BLaER1 treated with 17β-estradiol and CSF1 and Interleukin-3, amounts not matched to agents 10 nM and 100 nM (cell line): ENCODE results near the gene STK32B.

Experiments used
- H3K27ac ChIP-seq, 11 experiments: shearing (Covaris generic); formaldehyde crosslinking; 2 replicates each; pipeline ENCODE4 v1.8.1; 2022
- H3K27me3 ChIP-seq, 11 experiments: shearing (Covaris generic); formaldehyde crosslinking; 2 replicates each; pipeline ENCODE4 v1.8.1; 2022
- H3K36me3 ChIP-seq, 11 experiments: shearing (Covaris generic); formaldehyde crosslinking; 2 replicates each; pipeline ENCODE4 v1.8.1; 2022
- H3K4me1 ChIP-seq, 10 experiments: shearing (Covaris generic); formaldehyde crosslinking; 2 replicates each; pipeline ENCODE4 v1.8.1; 2022
- H3K4me2 ChIP-seq, 11 experiments: shearing (Covaris generic); formaldehyde crosslinking; 2 replicates each; pipeline ENCODE4 v1.8.1; 2022
- H3K4me3 ChIP-seq, 10 experiments: shearing (Covaris generic); formaldehyde crosslinking; 2 replicates each; pipeline ENCODE4 v1.8.1; 2022
- H3K9ac ChIP-seq, 11 experiments: shearing (Covaris generic); formaldehyde crosslinking; 2 replicates each; pipeline ENCODE4 v1.8.1; 2022
- H3K9me3 ChIP-seq, 11 experiments: shearing (Covaris generic); formaldehyde crosslinking; replicated peaks in 1 of 11; 2 replicates each; pipeline ENCODE4 v1.8.1; 2022
- H4K20me1 ChIP-seq, 11 experiments: shearing (Covaris generic); formaldehyde crosslinking; 2 replicates each; pipeline ENCODE4 v1.8.1; 2022
- Cebpa-rat ChIP-seq, 11 experiments: shearing (Covaris generic); IDR thresholded peaks; 2 replicates each; pipeline ENCODE4 v1.8.1; 2022

STK32B gene

GRCh38 chr4:5118994-5119835 is 67.9 kb downstream of the STK32B start:
- no peak overlapping the region for H3K27ac ChIP-seq
- no peak overlapping the region for H3K9ac ChIP-seq
- H3K27me3 ChIP-seq = no peaks in the 10 kb centered on the region
- no peak overlapping the region for H3K4me2 ChIP-seq
- no peaks in the 10 kb centered on the region for H3K4me1 ChIP-seq
- TF ChIP-seq Cebpa-rat (IDR thresholded peaks at IDR 0.05) = no peak
- H3K9me3 ChIP-seq = peaks cover 0 to 7% (median 0%) of the 10 kb centered on the region in 11 experiments; a peak in 3 of 22 replicates
- H3K4me3 ChIP-seq = no peak overlapping the region
- no peaks in the 10 kb centered on the region for H3K36me3 ChIP-seq
- H4K20me1 ChIP-seq = peaks cover 0 to 9% (median 0%) of the 10 kb centered on the region in 11 experiments; a peak in 1 of 22 replicates

- no peak overlapping the region for H3K27ac ChIP-seq
- H3K9me3 ChIP-seq = peaks cover 0 to 7% (median 0%) of the 10 kb centered on the region in 11 experiments; a peak in 3 of 22 replicates
- H4K20me1 ChIP-seq = peaks cover 0 to 9% (median 0%) of the 10 kb centered on the region in 11 experiments; a peak in 1 of 22 replicates
- H3K4me3 ChIP-seq = no peak overlapping the region
- no peaks in the 10 kb centered on the region for H3K27me3 ChIP-seq
- H3K4me1 ChIP-seq = peaks cover 0 to 2% (median 0%) of the 10 kb centered on the region in 10 experiments; a peak in 3 of 20 replicates
- no peaks in the 10 kb centered on the region for H3K36me3 ChIP-seq
- H3K9ac ChIP-seq = no peak overlapping the region
- no peak for TF ChIP-seq Cebpa-rat (IDR thresholded peaks at IDR 0.05)
- H3K4me2 ChIP-seq = no peak overlapping the region
Measured at GRCh38 chr4:5120067-5120466, 68.8 kb downstream of the STK32B start.

GRCh38 chr4:5120468-5120867 is 69.2 kb downstream of the STK32B start:
- H3K4me2 ChIP-seq = no peak overlapping the region
- H3K9ac ChIP-seq = no peak overlapping the region
- no peaks in the 10 kb centered on the region for H3K27me3 ChIP-seq
- TF ChIP-seq Cebpa-rat (IDR thresholded peaks at IDR 0.05) = no peak
- peaks cover 0 to 6% (median 0%) of the 10 kb centered on the region in 10 experiments; a peak in 4 of 20 replicates for H3K4me1 ChIP-seq
- H4K20me1 ChIP-seq = peaks cover 0 to 9% (median 0%) of the 10 kb centered on the region in 11 experiments; a peak in 1 of 22 replicates
- no peak overlapping the region for H3K27ac ChIP-seq
- no peaks in the 10 kb centered on the region for H3K36me3 ChIP-seq
- H3K9me3 ChIP-seq = peaks cover 0 to 7% (median 0%) of the 10 kb centered on the region in 11 experiments; a peak in 3 of 22 replicates
- no peak overlapping the region for H3K4me3 ChIP-seq

- Histone ChIP-seq H3K9ac (no peak overlapping the region), H3K4me1 (peaks cover 0 to 9% (median 2%) of the 10 kb centered on the region in 10 experiments; a peak in 7 of 20 replicates), H3K9me3 (peaks cover 0 to 6% (median 0%) of the 10 kb centered on the region in 11 experiments; a peak in 3 of 22 replicates), H3K27me3 (no peaks in the 10 kb centered on the region), H3K4me3 (no peak overlapping the region), H3K36me3 (no peaks in the 10 kb centered on the region), H3K27ac (no peak overlapping the region), H3K4me2 (no peak overlapping the region), H4K20me1 (peaks cover 0 to 9% (median 0%) of the 10 kb centered on the region in 11 experiments; a peak in 1 of 22 replicates)
- TF ChIP-seq Cebpa-rat (IDR thresholded peaks at IDR 0.05) = no peak
Measured at GRCh38 chr4:5122114-5122513, 70.8 kb downstream of the STK32B start.

- Histone ChIP-seq H3K4me1 (peaks cover 0 to 18% (median 6%) of the 10 kb centered on the region in 10 experiments; a peak in 8 of 20 replicates), H3K36me3 (no peaks in the 10 kb centered on the region), H4K20me1 (no peaks in the 10 kb centered on the region; a peak in 1 of 22 replicates), H3K4me3 (no peak overlapping the region), H3K9me3 (peaks cover 0 to 6% (median 0%) of the 10 kb centered on the region in 11 experiments; a peak in 2 of 22 replicates), H3K27me3 (no peaks in the 10 kb centered on the region), H3K4me2 (no peak overlapping the region; a peak in 1 of 22 replicates), H3K9ac (no peak overlapping the region), H3K27ac (no peak overlapping the region)
- no peak for TF ChIP-seq Cebpa-rat (IDR thresholded peaks at IDR 0.05)
Measured at GRCh38 chr4:5124876-5125275, 73.6 kb downstream of the STK32B start.

GRCh38 chr4:5125321-5125720 is 74.0 kb downstream of the STK32B start:
- H3K4me1 ChIP-seq = peaks cover 0 to 18% (median 6%) of the 10 kb centered on the region in 10 experiments; a peak in 8 of 20 replicates
- H3K27me3 ChIP-seq = no peaks in the 10 kb centered on the region
- H3K27ac ChIP-seq = no peak overlapping the region
- peak overlapping the region in 1 of 11 experiments; percentile 24; a peak in 3 of 22 replicates for H3K4me2 ChIP-seq
- H3K36me3 ChIP-seq = no peaks in the 10 kb centered on the region
- peaks cover 0 to 6% (median 0%) of the 10 kb centered on the region in 11 experiments; a peak in 2 of 22 replicates for H3K9me3 ChIP-seq
- no peak overlapping the region for H3K4me3 ChIP-seq
- no peaks in the 10 kb centered on the region; a peak in 1 of 22 replicates for H4K20me1 ChIP-seq
- H3K9ac ChIP-seq = no peak overlapping the region
- TF ChIP-seq Cebpa-rat (IDR thresholded peaks at IDR 0.05) = no peak

- peaks cover 0 to 12% (median 4%) of the 10 kb centered on the region in 11 experiments; a peak in 11 of 22 replicates for H3K9me3 ChIP-seq
- H3K27me3 ChIP-seq = no peaks in the 10 kb centered on the region
- H3K36me3 ChIP-seq = no peaks in the 10 kb centered on the region
- no peaks in the 10 kb centered on the region; a peak in 1 of 22 replicates for H4K20me1 ChIP-seq
- no peak overlapping the region for H3K4me2 ChIP-seq
- no peak overlapping the region for H3K9ac ChIP-seq
- no peak for TF ChIP-seq Cebpa-rat (IDR thresholded peaks at IDR 0.05)
- H3K27ac ChIP-seq = no peak overlapping the region
- peaks cover 0 to 18% (median 6%) of the 10 kb centered on the region in 10 experiments; a peak in 8 of 20 replicates for H3K4me1 ChIP-seq
- H3K4me3 ChIP-seq = no peak overlapping the region
Measured at GRCh38 chr4:5126231-5126630, 75.0 kb downstream of the STK32B start.

- H3K9ac ChIP-seq = no peak overlapping the region
- no peaks in the 10 kb centered on the region for H3K36me3 ChIP-seq
- H3K27ac ChIP-seq = no peak overlapping the region
- H3K4me3 ChIP-seq = no peak overlapping the region
- TF ChIP-seq Cebpa-rat (IDR thresholded peaks at IDR 0.05) = no peak
- no peaks in the 10 kb centered on the region for H3K27me3 ChIP-seq
- peaks cover 0 to 18% (median 9%) of the 10 kb centered on the region in 11 experiments; a peak in 12 of 22 replicates for H3K9me3 ChIP-seq
- H4K20me1 ChIP-seq = no peaks in the 10 kb centered on the region; a peak in 1 of 22 replicates
- peak overlapping the region in 2 of 11 experiments; percentile 17 to 39; a peak in 2 of 22 replicates for H3K4me2 ChIP-seq
- peaks cover 0 to 18% (median 6%) of the 10 kb centered on the region in 10 experiments; a peak in 8 of 20 replicates for H3K4me1 ChIP-seq
Measured at GRCh38 chr4:5126857-5127256, 75.6 kb downstream of the STK32B start.

GRCh38 chr4:5127556-5127955 is 76.3 kb downstream of the STK32B start:
- H3K4me3 ChIP-seq = no peak overlapping the region
- H3K27ac ChIP-seq = no peak overlapping the region
- TF ChIP-seq Cebpa-rat (IDR thresholded peaks at IDR 0.05) = no peak
- no peaks in the 10 kb centered on the region; a peak in 1 of 22 replicates for H4K20me1 ChIP-seq
- H3K36me3 ChIP-seq = no peaks in the 10 kb centered on the region
- H3K9me3 ChIP-seq = peaks cover 0 to 19% (median 9%) of the 10 kb centered on the region in 11 experiments; a peak in 12 of 22 replicates
- H3K4me2 ChIP-seq = peak overlapping the region in 4 of 11 experiments; percentile 2 to 39 (median 23); a peak in 4 of 22 replicates
- H3K4me1 ChIP-seq = peaks cover 0 to 18% (median 6%) of the 10 kb centered on the region in 10 experiments; a peak in 8 of 20 replicates
- H3K27me3 ChIP-seq = no peaks in the 10 kb centered on the region
- no peak overlapping the region for H3K9ac ChIP-seq
